ENCODE measurements around the gene RACGAP1. TPM values are rescaled to one million over a fixed set of nuclear protein-coding genes. Genes with fewer than 3 reads are reported as not detected.
"Not testable (repeated sequence)": the region's sequence is repeated elsewhere in the genome, so short reads cannot be mapped to it uniquely, and the experiment has no call there.

The RACGAP1 gene
- total RNA-seq, 2 experiments from 2014 or later: 180 to 198 TPM

- H3K36me3 Mint-ChIP-seq: peaks cover 47% of the 10 kb centered on the region
- DNase-seq (no peak), ATAC-seq (no peak)
- CTCF ChIA-PET: interaction anchor here (0.7 to 2.6 kb wide), 8 partner anchors 12 to 240 kb away, joined by 3 to 12 read pairs (median 5); partner anchors contain the start of gene COX14
- no peak overlapping the region for H3K4me3 Mint-ChIP-seq
- H3K27me3 Mint-ChIP-seq: no peaks in the 10 kb centered on the region
- no peak overlapping the region for H3K27ac Mint-ChIP-seq
- H3K4me1 Mint-ChIP-seq: peaks cover 39% of the 10 kb centered on the region
- no peaks in the 10 kb centered on the region for H3K9me3 Mint-ChIP-seq (ENCODE audit: low read depth)
These were observed 7.7 kb downstream of the RACGAP1 start for GRCh38 chr12:50017641-50018040.

GRCh38 chr12:50016501-50017475, 8.5 kb downstream of the RACGAP1 start:
- Mint-ChIP-seq H3K4me1 (peaks cover 36% of the 10 kb centered on the region), H3K9me3 (ENCODE audit: low read depth) (no peaks in the 10 kb centered on the region), H3K4me3 (no peak overlapping the region), H3K36me3 (peaks cover 42% of the 10 kb centered on the region), H3K27ac (no peak overlapping the region), H3K27me3 (no peaks in the 10 kb centered on the region)
- ATAC-seq (no peak), DNase-seq (no peak)
- CTCF ChIA-PET: interaction anchor here (0.9 to 3.5 kb wide), 6 partner anchors 12 to 150 kb away, joined by 3 to 18 read pairs (median 4); no protein-coding TSS in a partner anchor

GRCh38 chr12:50014342-50014741, 11.0 kb downstream of the RACGAP1 start:
- no peaks in the 10 kb centered on the region for H3K27me3 Mint-ChIP-seq
- CTCF ChIA-PET: interaction anchor here (0.6 to 3.5 kb wide), 5 partner anchors 21 to 854 kb away, joined by 3 to 18 read pairs (median 4); no protein-coding TSS in a partner anchor
- peak overlapping the region; percentile 57 for H3K27ac Mint-ChIP-seq
- DNase-seq: no peak
- H3K4me1 Mint-ChIP-seq: peaks cover 30% of the 10 kb centered on the region
- peaks cover 41% of the 10 kb centered on the region for H3K36me3 Mint-ChIP-seq
- H3K4me3 Mint-ChIP-seq: no peak overlapping the region
- ATAC-seq: no peak
- H3K9me3 Mint-ChIP-seq (ENCODE audit: low read depth): no peaks in the 10 kb centered on the region

GRCh38 chr12:50013361-50014147, 11.7 kb downstream of the RACGAP1 start:
- Mint-ChIP-seq H3K9me3 (ENCODE audit: low read depth) (no peaks in the 10 kb centered on the region), H3K27ac (no peak overlapping the region), H3K36me3 (peaks cover 39% of the 10 kb centered on the region), H3K4me1 (peaks cover 24% of the 10 kb centered on the region), H3K4me3 (no peak overlapping the region), H3K27me3 (no peaks in the 10 kb centered on the region)
- ATAC-seq: peak; percentile 60
- CTCF ChIA-PET: interaction anchor here (0.6 to 3.5 kb wide), 6 partner anchors 20 to 68 kb away, joined by 3 to 18 read pairs (median 4); no protein-coding TSS in a partner anchor
- no peak for DNase-seq

- Mint-ChIP-seq H3K27me3 (no peaks in the 10 kb centered on the region), H3K36me3 (peaks cover 51% of the 10 kb centered on the region), H3K27ac (no peak overlapping the region), H3K4me1 (peaks cover 8% of the 10 kb centered on the region), H3K4me3 (no peak overlapping the region), H3K9me3 (ENCODE audit: low read depth) (no peaks in the 10 kb centered on the region)
- CTCF ChIA-PET: interaction anchor here (0.6 to 2.2 kb wide), 8 partner anchors 11 to 105 kb away, joined by 3 to 9 read pairs (median 4); partner anchors contain the start of genes COX14 and RACGAP1
- no peak for DNase-seq
- no peak for ATAC-seq
These were observed 18.4 kb downstream of the RACGAP1 start for GRCh38 chr12:50006754-50007442.

- peaks cover 55% of the 10 kb centered on the region for H3K36me3 Mint-ChIP-seq
- no peaks in the 10 kb centered on the region for H3K27me3 Mint-ChIP-seq
- no peak overlapping the region for H3K27ac Mint-ChIP-seq
- ATAC-seq: no peak
- no peak for DNase-seq
- H3K4me1 Mint-ChIP-seq: peaks cover 8% of the 10 kb centered on the region
- no peaks in the 10 kb centered on the region for H3K9me3 Mint-ChIP-seq (ENCODE audit: low read depth)
- CTCF ChIA-PET: interaction anchor here (0.6 to 2.2 kb wide), 9 partner anchors 10 to 496 kb away, joined by 3 to 9 read pairs (median 3); no protein-coding TSS in a partner anchor
- no peak overlapping the region for H3K4me3 Mint-ChIP-seq
These were observed 19.0 kb downstream of the RACGAP1 start for GRCh38 chr12:50006280-50006679.

- no peak for DNase-seq
- Mint-ChIP-seq H3K27ac (no peak overlapping the region), H3K4me1 (peaks cover 8% of the 10 kb centered on the region), H3K9me3 (ENCODE audit: low read depth) (no peaks in the 10 kb centered on the region), H3K36me3 (peaks cover 61% of the 10 kb centered on the region), H3K4me3 (no peak overlapping the region), H3K27me3 (no peaks in the 10 kb centered on the region)
- CTCF ChIA-PET: interaction anchor here (1.1 to 2.0 kb wide), 4 partner anchors 12 to 51 kb away, joined by 3 to 7 read pairs (median 4); no protein-coding TSS in a partner anchor
- no peak for ATAC-seq
These were observed 20.1 kb downstream of the RACGAP1 start for GRCh38 chr12:50005175-50005574.

- H3K4me3 Mint-ChIP-seq: no peak overlapping the region
- peaks cover 8% of the 10 kb centered on the region for H3K4me1 Mint-ChIP-seq
- CTCF ChIA-PET: interaction anchor here (1.5 to 2.0 kb wide), 3 partner anchors 13 to 51 kb away, joined by 3 to 7 read pairs (median 6); no protein-coding TSS in a partner anchor
- H3K36me3 Mint-ChIP-seq: peaks cover 60% of the 10 kb centered on the region
- no peak overlapping the region for H3K27ac Mint-ChIP-seq
- no peaks in the 10 kb centered on the region for H3K9me3 Mint-ChIP-seq (ENCODE audit: low read depth)
- no peaks in the 10 kb centered on the region for H3K27me3 Mint-ChIP-seq
- DNase-seq (no peak), ATAC-seq (no peak)
These were observed 20.6 kb downstream of the RACGAP1 start for GRCh38 chr12:50004696-50005095.

GRCh38 chr12:50003595-50003994, 21.7 kb downstream of the RACGAP1 start:
- no peaks in the 10 kb centered on the region for H3K9me3 Mint-ChIP-seq (ENCODE audit: low read depth)
- peaks cover 3% of the 10 kb centered on the region for H3K4me1 Mint-ChIP-seq
- peaks cover 64% of the 10 kb centered on the region for H3K36me3 Mint-ChIP-seq
- H3K27ac Mint-ChIP-seq: no peak overlapping the region
- CTCF ChIA-PET: interaction anchor here (0.7 to 2.0 kb wide), 4 partner anchors 11 to 37 kb away, joined by 3 to 7 read pairs (median 5); no protein-coding TSS in a partner anchor
- ATAC-seq (no peak), DNase-seq (no peak)
- H3K27me3 Mint-ChIP-seq: no peaks in the 10 kb centered on the region
- H3K4me3 Mint-ChIP-seq: no peak overlapping the region

- H3K36me3 Mint-ChIP-seq: peaks cover 62% of the 10 kb centered on the region
- no peak overlapping the region for H3K4me3 Mint-ChIP-seq
- no peaks in the 10 kb centered on the region for H3K9me3 Mint-ChIP-seq (ENCODE audit: low read depth)
- DNase-seq (no peak), ATAC-seq (no peak)
- no peaks in the 10 kb centered on the region for H3K4me1 Mint-ChIP-seq
- no peak overlapping the region for H3K27ac Mint-ChIP-seq
- no peaks in the 10 kb centered on the region for H3K27me3 Mint-ChIP-seq
- CTCF ChIA-PET: no interaction called here
These were observed 26.8 kb downstream of the RACGAP1 start for GRCh38 chr12:49998453-49998852.

GRCh38 chr12:49990273-49990672, 35.0 kb downstream of the RACGAP1 start:
- H3K36me3 Mint-ChIP-seq: peaks cover 60% of the 10 kb centered on the region
- no peak overlapping the region for H3K27ac Mint-ChIP-seq
- H3K4me3 Mint-ChIP-seq: no peak overlapping the region
- no peak for DNase-seq
- CTCF ChIA-PET: interaction anchor here (0.8 to 2.9 kb wide), 3 partner anchors 23 to 65 kb away, joined by 3 to 9 read pairs (median 9); no protein-coding TSS in a partner anchor
- H3K27me3 Mint-ChIP-seq: no peaks in the 10 kb centered on the region
- H3K4me1 Mint-ChIP-seq: no peaks in the 10 kb centered on the region
- no peaks in the 10 kb centered on the region for H3K9me3 Mint-ChIP-seq (ENCODE audit: low read depth)
- ATAC-seq: no peak

GRCh38 chr12:49989400-49989799, 35.9 kb downstream of the RACGAP1 start:
- CTCF ChIA-PET: interaction anchor here (0.9 to 2.9 kb wide), 6 partner anchors 10 to 99 kb away, joined by 3 to 11 read pairs (median 6); no protein-coding TSS in a partner anchor
- ATAC-seq; H3K4me3 Mint-ChIP-seq; H3K27me3 Mint-ChIP-seq; H3K27ac Mint-ChIP-seq; DNase-seq; H3K4me1 Mint-ChIP-seq; H3K9me3 Mint-ChIP-seq (ENCODE audit: low read depth): not testable (repeated sequence)
- peaks cover 56% of the 10 kb centered on the region for H3K36me3 Mint-ChIP-seq

Measured in activated CD8-positive, alpha-beta memory T cell treated with anti-CD3 and anti-CD28 coated beads, Interleukin-2, amount 10 ng/mL, durations not matched to agents 7 days and 5 days (primary cell).